Endothelial cell of umbilical vein (primary cell): ENCODE results near the gene SDF2. TPM values are rescaled to one million over a fixed set of nuclear protein-coding genes. Genes with fewer than 3 reads are reported as not detected.

Source experiments
- BruUV-seq: library from RNA; stranded (reverse); fragments of 400-500 nt; replicated peaks from 2 replicates; lab custom pipeline; 2021; lab: Mats Ljungman, UMichigan
- CTCF ChIA-PET: fragments of 300-600, 350-600 bp; sonication (Branson Sonifier 250); formaldehyde crosslinking; loops from one replicate; lab custom pipeline; 2021; ENCODE audit warnings: antibody characterized with exemption, inconsistent platforms; lab: Charles Lee
- POLR2A ChIA-PET: fragments of 300-600, 350-600 bp; sonication (Branson Sonifier 250); formaldehyde crosslinking; loops from one replicate; lab custom pipeline; 2021; ENCODE audit warnings: antibody characterized with exemption, inconsistent platforms; lab: Charles Lee
- DNase-seq: peaks from one replicate; pipeline ENCODE4 v3.0.0-alpha.2; 2011; ENCODE audit warnings: low read depth, low spot score
- FAIRE-seq: peaks from 2 replicates; lab custom pipeline; 2011; peaks lifted over from hg19 to GRCh38; lab: Jason Lieb, UNC
- H2AFZ ChIP-seq: 2 replicates; pipeline ENCODE4 v1.6.0; 2012; ENCODE audit warnings: low read depth, low read length, control low read depth, inconsistent platforms
- H3K27ac ChIP-seq: 2 replicates; pipeline ENCODE4 v1.5.1; 2011; ENCODE audit warnings: low read depth, mild to moderate bottlenecking, control low read depth, low read length, moderate library complexity; ENCODE audit not compliant: insufficient read depth
- H3K27me3 ChIP-seq, 2 experiments: 2 replicates each; pipeline versions ENCODE4 v1.6.0 to v1.6.1; 2011; ENCODE audit warnings: low read length in 2 of 2, mixed read lengths in 1 of 2; ENCODE audit not compliant: control insufficient read depth in 2 of 2, insufficient read depth in 2 of 2
- H3K36me3 ChIP-seq, 2 experiments: 2 replicates in 1 of 2; 3 replicates in 1 of 2; pipeline ENCODE4 v1.5.1; 2011; ENCODE audit warnings: low read length in 2 of 2, mild to moderate bottlenecking in 1 of 2, moderate library complexity in 1 of 2; ENCODE audit not compliant: control insufficient read depth in 2 of 2, insufficient read depth in 2 of 2; ENCODE audit errors: extremely low read depth in 1 of 2
- H3K4me1 ChIP-seq: 3 replicates; pipeline ENCODE4 v1.5.1; 2011; ENCODE audit warnings: mild to moderate bottlenecking, low read length; ENCODE audit not compliant: control insufficient read depth, insufficient read depth; ENCODE audit errors: extremely low read depth
- H3K4me2 ChIP-seq: 2 replicates; pipeline ENCODE4 v1.6.1; 2011; ENCODE audit warnings: low read length, control low read depth, mixed read lengths; ENCODE audit not compliant: insufficient read depth
- H3K4me3 ChIP-seq, 3 experiments: fragments of 200-600 bp in 1 of 3; sonication (generic), shearing (Covaris generic) in 1 of 3; replicated peaks in 1 of 3; 2 replicates each; pipeline ENCODE4 v1.5.1; 2011 to 2016; ENCODE audit warnings: control low read depth in 3 of 3, low read length in 3 of 3, mild to moderate bottlenecking in 2 of 3, inconsistent platforms in 1 of 3, low read depth in 1 of 3, moderate library complexity in 1 of 3; ENCODE audit not compliant: insufficient read depth in 1 of 3
- H3K79me2 ChIP-seq: 2 replicates; pipeline ENCODE4 v1.6.0; 2012; ENCODE audit warnings: low read length, inconsistent platforms; ENCODE audit not compliant: control insufficient read depth, insufficient read depth
- H3K9ac ChIP-seq: replicated peaks from 2 replicates; pipeline ENCODE3; 2011; ENCODE audit warnings: low read length, control low read depth; ENCODE audit not compliant: insufficient read depth; ENCODE audit errors: extremely low read depth
- H3K9me1 ChIP-seq: replicated peaks from 3 replicates; pipeline ENCODE4 v1.6.0; 2011; ENCODE audit warnings: mild to moderate bottlenecking, low read length; ENCODE audit not compliant: control insufficient read depth, insufficient read depth; ENCODE audit errors: extremely low read depth
- H3K9me3 ChIP-seq: replicated peaks from 2 replicates; pipeline ENCODE4 v1.5.1; 2012; ENCODE audit warnings: low read length, inconsistent platforms; ENCODE audit not compliant: control insufficient read depth, insufficient read depth
- H4K20me1 ChIP-seq: replicated peaks from 2 replicates; pipeline ENCODE3; 2011; ENCODE audit warnings: mild to moderate bottlenecking, low read length; ENCODE audit not compliant: control insufficient read depth, insufficient read depth; ENCODE audit errors: extremely low read depth
- CTCF ChIP-seq, 2 donors: IDR thresholded peaks; 1 replicate in 1 of 2; 2 replicates in 1 of 2; pipeline ENCODE4 v1.5.1; 2011; ENCODE audit warnings: low read length in 2 of 2, mild to moderate bottlenecking in 2 of 2, moderate library complexity in 2 of 2, control low read depth in 1 of 2, inconsistent platforms in 1 of 2, low read depth in 1 of 2; ENCODE audit not compliant: insufficient read depth in 1 of 2; ENCODE audit errors: extremely low read depth in 1 of 2
- EZH2 ChIP-seq: IDR thresholded peaks from 2 replicates; pipeline ENCODE4 v1.6.1; 2012; ENCODE audit warnings: borderline replicate concordance, low read depth, mild to moderate bottlenecking, moderate library complexity, low read length, inconsistent platforms; ENCODE audit not compliant: severe bottlenecking
- FOS ChIP-seq: IDR thresholded peaks from 2 replicates; pipeline ENCODE4 v1.6.1; 2011; ENCODE audit warnings: mild to moderate bottlenecking, low read length, moderate library complexity, borderline replicate concordance; ENCODE audit not compliant: insufficient read depth
- GATA2 ChIP-seq: IDR thresholded peaks from 2 replicates; pipeline ENCODE4 v1.7.0; 2011; ENCODE audit warnings: low read depth, mild to moderate bottlenecking, moderate library complexity, mixed read lengths, low read length; ENCODE audit not compliant: insufficient read length, insufficient read depth
- JUN ChIP-seq: IDR thresholded peaks from 2 replicates; pipeline ENCODE4 v1.6.1; 2011; ENCODE audit warnings: borderline replicate concordance, low read depth; ENCODE audit not compliant: insufficient read length, insufficient read depth
- MAX ChIP-seq: IDR thresholded peaks from 2 replicates; pipeline ENCODE4 v1.6.1; 2011; ENCODE audit not compliant: insufficient read depth, insufficient read length
- MYC ChIP-seq: IDR thresholded peaks from one replicate; pipeline ENCODE4 v1.6.1; 2011; ENCODE audit warnings: mild to moderate bottlenecking, low read depth, low read length
- POLR2A ChIP-seq: IDR thresholded peaks from 2 replicates; pipeline ENCODE4 v1.6.1; 2012; ENCODE audit warnings: low read depth, mild to moderate bottlenecking, control low read depth, low read length
- POLR2AphosphoS5 ChIP-seq: IDR thresholded peaks from 2 replicates; pipeline ENCODE4 v1.6.1; 2012; ENCODE audit warnings: low read depth, mild to moderate bottlenecking, control low read depth, low read length, moderate library complexity; ENCODE audit not compliant: insufficient read depth
- dilution Hi-C: fragments of 300-500 bp; cut with MboI; formaldehyde crosslinking; loops from one replicate; pipeline ENCODE4 v1.15.0; 2019; ENCODE audit warnings: low sequenced_read_pairs; ENCODE audit not compliant: extremely low pct_ligation_motif_present
- intact Hi-C: fragments of 100-400 bp; cut with micrococcal nuclease; formaldehyde crosslinking; loops from one replicate; pipeline ENCODE4 v1.10.0; 2022
- polyA plus RNA-seq, 4 experiments: library from polyadenylated mRNA; depleted of rRNA in 3 of 4; stranded (reverse) in 3 of 4; unstranded in 1 of 4; fragments of >200 nt; gene quantifications; 2 replicates each; pipeline versions ENCODE4 v1.2.1 to v1.2.3, GENCODE V29; 2011 to 2012; ENCODE audit warnings: missing spikeins in 1 of 4
- total RNA-seq: library from RNA; stranded (reverse); gene quantifications from 2 replicates; pipeline ENCODE4 v1.2.3, GENCODE V29; 2021

Gene SDF2
- total and polyA plus RNA-seq, 2 donors (not counting 3 experiments of a cell fraction or from before 2014, with no cell fraction given), result 52.6 to 77.9 TPM

GRCh38 chr17:28623696-28624095 lies 38.0 kb downstream of the SDF2 start:
- dilution Hi-C loops, result no loop called here
- Histone ChIP-seq H3K79me2 (no peaks in the 10 kb centered on the region), H3K27ac (no peak overlapping the region), H2AFZ (no peak overlapping the region), H4K20me1 (no peaks in the 10 kb centered on the region), H3K36me3 (peaks cover 25 to 55% of the 10 kb centered on the region in 2 experiments), H3K9me3 (no peaks in the 10 kb centered on the region), H3K9ac (no peak overlapping the region), H3K4me1 (no peaks in the 10 kb centered on the region), H3K4me2 (no peak overlapping the region), H3K4me3 (no peak overlapping the region), H3K9me1 (no peaks in the 10 kb centered on the region), H3K27me3 (no peaks in the 10 kb centered on the region)
- ChIA-PET CTCF (interaction anchor here (1.1 to 3.8 kb wide), 2 partner anchors 11 to 20 kb away, joined by 3 to 21 read pairs; no protein-coding TSS in a partner anchor), POLR2A (interaction anchor here (0.5 kb wide), 1 partner anchor 34 kb away, joined by 3 read pairs; no protein-coding TSS in a partner anchor)
- BruUV-seq, result no TSS peak
- intact Hi-C loops, result no loop called here
- FAIRE-seq (no peak), DNase-seq (no peak)
- TF ChIP-seq CTCF (IDR thresholded peaks at IDR 0.05; ENCODE audit: extremely low read depth in 1 of 2, insufficient read depth in 1 of 2, low read depth in 1 of 2, low read length in 2 of 2) (no peak), MAX (no peak), POLR2AphosphoS5 (no peak), POLR2A (no peak), EZH2 (no peak)

GRCh38 chr17:28622186-28622585 lies 39.5 kb downstream of the SDF2 start:
- FAIRE-seq (no peak), DNase-seq (no peak)
- no peak overlapping the region for H3K27ac ChIP-seq
- H3K4me1 ChIP-seq, result no peaks in the 10 kb centered on the region
- H4K20me1 ChIP-seq, result no peaks in the 10 kb centered on the region
- no TSS peak for BruUV-seq
- H3K27me3 ChIP-seq, result no peaks in the 10 kb centered on the region
- H2AFZ ChIP-seq, result no peak overlapping the region
- no peaks in the 10 kb centered on the region for H3K79me2 ChIP-seq
- no peaks in the 10 kb centered on the region for H3K9me1 ChIP-seq
- intact Hi-C loops, result no loop called here
- TF ChIP-seq JUN (no peak), POLR2A (no peak), POLR2AphosphoS5 (no peak), MAX (no peak), GATA2 (no peak), CTCF (IDR thresholded peaks at IDR 0.05; ENCODE audit: extremely low read depth in 1 of 2, insufficient read depth in 1 of 2, low read depth in 1 of 2, low read length in 2 of 2) (no peak), MYC (no peak), EZH2 (no peak), FOS (no peak)
- no peak overlapping the region for H3K4me3 ChIP-seq
- H3K9me3 ChIP-seq, result no peaks in the 10 kb centered on the region
- POLR2A ChIA-PET, result no interaction called here
- dilution Hi-C loops, result no loop called here
- H3K4me2 ChIP-seq, result no peak overlapping the region
- CTCF ChIA-PET, result interaction anchor here (3.8 kb wide), 1 partner anchor 10 kb away, joined by 21 read pairs; no protein-coding TSS in a partner anchor
- no peak overlapping the region for H3K9ac ChIP-seq
- peaks cover 26 to 52% of the 10 kb centered on the region in 2 experiments for H3K36me3 ChIP-seq
